ENCODE data around the gene DHDH.

DHDH gene

GRCh38 chr19:48962029-48962848 is 28.7 kb downstream of the DHDH start:
- no peaks in the 10 kb centered on the region for H3K9me3 ChIP-seq (ENCODE audit: control insufficient read depth, insufficient read depth, low read length)
- H3K27me3 ChIP-seq (ENCODE audit: control insufficient read depth, insufficient read depth, low read length): no peaks in the 10 kb centered on the region
- H3K4me1 ChIP-seq (ENCODE audit: control insufficient read depth, insufficient read depth, low read length): peaks cover 19% of the 10 kb centered on the region
- H3K36me3 ChIP-seq (ENCODE audit: control insufficient read depth, insufficient read depth, low read length): peaks cover 27% of the 10 kb centered on the region
- peak overlapping the region; percentile 86 for H3K27ac ChIP-seq (ENCODE audit: low read depth, low read length)
- no peak overlapping the region for H3K4me3 ChIP-seq (ENCODE audit: low read depth, low read length)
- H3K9ac ChIP-seq (ENCODE audit: low read depth, low read length): no peak overlapping the region; the same call in 1 of the 2 replicates

GRCh38 chr19:48962849-48963165 is 29.3 kb downstream of the DHDH start:
- Histone ChIP-seq H3K4me3 (ENCODE audit: low read depth, low read length) (no peak overlapping the region), H3K36me3 (ENCODE audit: control insufficient read depth, insufficient read depth, low read length) (peaks cover 22% of the 10 kb centered on the region), H3K9me3 (ENCODE audit: control insufficient read depth, insufficient read depth, low read length) (no peaks in the 10 kb centered on the region), H3K9ac (ENCODE audit: low read depth, low read length) (no peak overlapping the region), H3K4me1 (ENCODE audit: control insufficient read depth, insufficient read depth, low read length) (peaks cover 19% of the 10 kb centered on the region), H3K27ac (ENCODE audit: low read depth, low read length) (peak overlapping the region; percentile 86), H3K27me3 (ENCODE audit: control insufficient read depth, insufficient read depth, low read length) (no peaks in the 10 kb centered on the region)

- Histone ChIP-seq H3K9me3 (ENCODE audit: control insufficient read depth, insufficient read depth, low read length) (no peaks in the 10 kb centered on the region), H3K27me3 (ENCODE audit: control insufficient read depth, insufficient read depth, low read length) (no peaks in the 10 kb centered on the region), H3K4me3 (ENCODE audit: low read depth, low read length) (peak overlapping the region; percentile 41), H3K36me3 (ENCODE audit: control insufficient read depth, insufficient read depth, low read length) (peaks cover 20% of the 10 kb centered on the region), H3K9ac (ENCODE audit: low read depth, low read length) (peak overlapping the region; percentile 79), H3K4me1 (ENCODE audit: control insufficient read depth, insufficient read depth, low read length) (peaks cover 19% of the 10 kb centered on the region), H3K27ac (ENCODE audit: low read depth, low read length) (peak overlapping the region; percentile 86)
Measured at GRCh38 chr19:48963371-48964204, 30.1 kb downstream of the DHDH start.

- Histone ChIP-seq H3K9me3 (ENCODE audit: control insufficient read depth, insufficient read depth, low read length) (no peaks in the 10 kb centered on the region), H3K27me3 (ENCODE audit: control insufficient read depth, insufficient read depth, low read length) (no peaks in the 10 kb centered on the region), H3K4me1 (ENCODE audit: control insufficient read depth, insufficient read depth, low read length) (peaks cover 19% of the 10 kb centered on the region), H3K36me3 (ENCODE audit: control insufficient read depth, insufficient read depth, low read length) (peaks cover 25% of the 10 kb centered on the region), H3K27ac (ENCODE audit: low read depth, low read length) (peak overlapping the region; percentile 86), H3K4me3 (ENCODE audit: low read depth, low read length) (peak overlapping the region; percentile 41), H3K9ac (ENCODE audit: low read depth, low read length) (peak overlapping the region; percentile 79)
Measured at GRCh38 chr19:48964205-48965039, 30.9 kb downstream of the DHDH start.

GRCh38 chr19:48965040-48965805 is 31.7 kb downstream of the DHDH start, which contains the start of gene FTL:
TSS of gene FTL (plus strand) at chr19:48965309. CDS start at chr19:48965508, 199 bp downstream.
- peaks cover 33% of the 10 kb centered on the region for H3K36me3 ChIP-seq (ENCODE audit: control insufficient read depth, insufficient read depth, low read length)
- peak within 1 kb of the TSS; percentile 95 for H3K4me3 ChIP-seq (ENCODE audit: low read depth, low read length)
- peak within 1 kb of the TSS; percentile 90 for H3K9ac ChIP-seq (ENCODE audit: low read depth, low read length)
- peak within 1 kb of the TSS; percentile 87 for H3K27ac ChIP-seq (ENCODE audit: low read depth, low read length)
- no peaks in the 10 kb centered on the region for H3K27me3 ChIP-seq (ENCODE audit: control insufficient read depth, insufficient read depth, low read length)
- H3K4me1 ChIP-seq (ENCODE audit: control insufficient read depth, insufficient read depth, low read length): peaks cover 19% of the 10 kb centered on the region
- H3K9me3 ChIP-seq (ENCODE audit: control insufficient read depth, insufficient read depth, low read length): no peaks in the 10 kb centered on the region

- Histone ChIP-seq H3K27ac (ENCODE audit: low read depth, low read length) (peak overlapping the region; percentile 87), H3K9me3 (ENCODE audit: control insufficient read depth, insufficient read depth, low read length) (no peaks in the 10 kb centered on the region), H3K27me3 (ENCODE audit: control insufficient read depth, insufficient read depth, low read length) (no peaks in the 10 kb centered on the region), H3K4me3 (ENCODE audit: low read depth, low read length) (peak overlapping the region; percentile 95), H3K4me1 (ENCODE audit: control insufficient read depth, insufficient read depth, low read length) (peaks cover 19% of the 10 kb centered on the region), H3K36me3 (ENCODE audit: control insufficient read depth, insufficient read depth, low read length) (peaks cover 38% of the 10 kb centered on the region), H3K9ac (ENCODE audit: low read depth, low read length) (peak overlapping the region; percentile 90)
Measured at GRCh38 chr19:48965806-48966540, 32.5 kb downstream of the DHDH start.

- H3K9ac ChIP-seq (ENCODE audit: low read depth, low read length): 0 out of 2 replicates have a peak overlapping the region, but pooled peaks have one; percentile 90
- H3K4me3 ChIP-seq (ENCODE audit: low read depth, low read length): peak overlapping the region; percentile 95
- H3K4me1 ChIP-seq (ENCODE audit: control insufficient read depth, insufficient read depth, low read length): peaks cover 19% of the 10 kb centered on the region
- no peaks in the 10 kb centered on the region for H3K27me3 ChIP-seq (ENCODE audit: control insufficient read depth, insufficient read depth, low read length)
- peak overlapping the region; percentile 87 for H3K27ac ChIP-seq (ENCODE audit: low read depth, low read length)
- no peaks in the 10 kb centered on the region for H3K9me3 ChIP-seq (ENCODE audit: control insufficient read depth, insufficient read depth, low read length)
- H3K36me3 ChIP-seq (ENCODE audit: control insufficient read depth, insufficient read depth, low read length): peaks cover 38% of the 10 kb centered on the region
Measured at GRCh38 chr19:48966541-48967345, 33.2 kb downstream of the DHDH start.

- peaks cover 38% of the 10 kb centered on the region for H3K36me3 ChIP-seq (ENCODE audit: control insufficient read depth, insufficient read depth, low read length)
- no peaks in the 10 kb centered on the region for H3K27me3 ChIP-seq (ENCODE audit: control insufficient read depth, insufficient read depth, low read length)
- H3K9ac ChIP-seq (ENCODE audit: low read depth, low read length): no peak overlapping the region
- H3K4me1 ChIP-seq (ENCODE audit: control insufficient read depth, insufficient read depth, low read length): peaks cover 19% of the 10 kb centered on the region
- no peak overlapping the region for H3K27ac ChIP-seq (ENCODE audit: low read depth, low read length)
- no peak overlapping the region for H3K4me3 ChIP-seq (ENCODE audit: low read depth, low read length)
- H3K9me3 ChIP-seq (ENCODE audit: control insufficient read depth, insufficient read depth, low read length): no peaks in the 10 kb centered on the region
Measured at GRCh38 chr19:48967346-48968178, 34.1 kb downstream of the DHDH start.
